Measurements from ENCODE around the gene LIPM.

DNA sequence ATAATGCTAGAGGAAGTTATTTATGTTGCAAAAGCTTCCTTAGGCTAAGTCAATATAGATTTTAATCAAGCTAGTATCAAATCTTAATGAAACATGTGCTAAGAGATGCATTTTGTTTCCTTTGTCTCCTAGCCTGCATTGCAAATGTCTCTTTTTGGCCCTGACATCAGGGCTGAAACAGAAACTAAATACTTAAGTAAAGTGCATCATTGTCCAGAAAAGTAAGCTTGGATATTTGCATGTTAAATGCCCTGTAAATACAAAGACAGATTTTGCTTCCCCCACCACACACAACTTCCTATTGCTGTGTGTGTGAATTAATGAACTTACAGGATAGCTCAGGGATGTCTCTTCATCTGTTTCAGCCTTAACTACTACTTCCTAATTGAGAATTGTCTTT is 67.6 kb downstream of the LIPM start:
- no peak for TF ChIP-seq ZNF274 (IDR thresholded peaks at IDR 0.05; ENCODE audit: low read depth, low read length)
- TF ChIP-seq SUZ12 (IDR thresholded peaks at IDR 0.05; ENCODE audit: extremely low read depth, insufficient read depth, insufficient read length): no peak

Data from NT2/D1 (cell line).